Stimulated activated naive CD8-positive, alpha-beta T cell treated with anti-CD3 and anti-CD28 coated beads, Interleukin-15, amount 100 ng/mL, for 72 hours (primary cell): ENCODE data around the gene DYSF.
A peak's percentile ranks its signal among the peaks of the same experiment; 100 is the strongest.

Experiments used
- ATAC-seq: fragments of 150-1000 bp; cut with Tn5 transposase; 2 replicates; pipeline ENCODE4 v1.10.0; 2021; ENCODE audit warnings: mild to moderate bottlenecking, moderate library complexity
- DNase-seq, 2 donors: peaks; one replicate each; pipeline ENCODE4 v3.0.0; 2021 to 2022
- H3K27ac Mint-ChIP-seq, 2 donors: one replicate each; pipeline ENCODE4 v1.8.0; 2022; ENCODE audit warnings: mild to moderate bottlenecking in 2 of 2, mixed read lengths in 2 of 2, moderate library complexity in 2 of 2
- H3K27me3 Mint-ChIP-seq: one replicate; pipeline ENCODE4 v1.8.0; 2022; ENCODE audit warnings: mixed read lengths
- H3K4me1 Mint-ChIP-seq: one replicate; pipeline ENCODE4 v1.8.0; 2022; ENCODE audit warnings: mild to moderate bottlenecking, mixed read lengths
- H3K4me3 Mint-ChIP-seq, 2 donors: one replicate each; pipeline ENCODE4 v1.8.0; 2022; ENCODE audit warnings: mild to moderate bottlenecking in 2 of 2, mixed read lengths in 2 of 2, moderate library complexity in 1 of 2
- H3K9me3 Mint-ChIP-seq, 2 donors: one replicate each; pipeline ENCODE4 v1.8.0; 2022; ENCODE audit warnings: mixed read lengths in 2 of 2

DYSF gene

DNA sequence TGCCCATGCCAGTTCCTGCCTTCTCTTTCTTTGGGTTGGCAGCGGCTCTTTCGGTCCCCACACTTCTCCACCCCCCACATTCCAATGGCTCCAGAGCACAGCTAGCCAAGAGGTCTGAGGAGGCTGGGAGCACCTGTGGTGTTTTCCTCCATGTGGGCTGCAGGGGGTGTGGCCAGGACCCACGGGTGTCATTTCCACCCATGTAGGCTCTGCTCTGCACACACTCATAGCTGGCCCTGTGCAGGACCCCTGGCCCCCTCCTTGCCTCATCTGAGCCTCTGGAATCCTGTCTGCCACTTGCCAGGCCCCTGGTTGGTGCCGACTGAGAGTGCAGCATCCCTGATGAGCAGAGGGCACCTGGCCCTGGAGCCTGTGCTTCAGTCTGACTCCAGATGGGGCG lies 46.3 kb downstream of the DYSF start:
- Mint-ChIP-seq H3K4me1 (no peaks in the 10 kb centered on the region), H3K27ac (no peak overlapping the region), H3K4me3 (no peak overlapping the region), H3K9me3 (no peaks in the 10 kb centered on the region), H3K27me3 (no peaks in the 10 kb centered on the region)
- ATAC-seq (peak; percentile 14), DNase-seq (no peak)

DNA sequence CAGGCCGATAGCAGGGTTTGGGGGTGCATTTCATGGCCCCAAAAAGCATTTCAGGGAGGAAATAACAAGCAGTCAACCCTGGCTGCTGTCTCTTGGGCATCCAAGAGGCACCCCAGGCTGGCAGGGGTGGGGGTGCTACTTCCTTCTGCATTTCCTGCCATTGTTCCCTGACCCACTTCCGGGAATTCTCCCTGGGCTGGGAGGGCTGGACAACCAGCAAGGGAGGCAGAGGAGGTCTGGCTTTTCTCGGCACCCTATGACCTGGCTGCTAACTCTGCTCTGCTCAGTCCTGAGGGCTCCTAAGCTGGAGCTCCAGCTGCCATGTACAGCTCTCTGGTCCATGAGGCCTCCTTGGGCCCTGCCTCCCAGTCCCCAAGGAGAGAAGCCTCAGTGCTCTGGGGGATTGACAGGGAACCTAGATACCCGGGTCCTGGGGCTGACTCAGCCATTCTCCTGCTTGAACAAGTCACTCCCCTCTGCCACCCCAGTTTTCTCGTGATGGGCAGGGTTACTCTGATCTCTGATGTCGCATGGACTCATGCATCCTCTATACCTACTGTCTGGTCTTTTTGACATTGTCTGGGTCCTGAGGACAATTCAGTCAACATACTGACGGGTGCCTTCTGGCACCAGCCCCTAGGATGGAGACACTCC lies 47.2 kb downstream of the DYSF start:
- no peaks in the 10 kb centered on the region for H3K27me3 Mint-ChIP-seq
- no peak overlapping the region for H3K4me3 Mint-ChIP-seq
- H3K9me3 Mint-ChIP-seq, result no peaks in the 10 kb centered on the region
- no peak for ATAC-seq
- DNase-seq, result no peak
- H3K27ac Mint-ChIP-seq, result peak overlapping the region in 1 of 2 donors; percentile 78
- no peaks in the 10 kb centered on the region for H3K4me1 Mint-ChIP-seq

DNA sequence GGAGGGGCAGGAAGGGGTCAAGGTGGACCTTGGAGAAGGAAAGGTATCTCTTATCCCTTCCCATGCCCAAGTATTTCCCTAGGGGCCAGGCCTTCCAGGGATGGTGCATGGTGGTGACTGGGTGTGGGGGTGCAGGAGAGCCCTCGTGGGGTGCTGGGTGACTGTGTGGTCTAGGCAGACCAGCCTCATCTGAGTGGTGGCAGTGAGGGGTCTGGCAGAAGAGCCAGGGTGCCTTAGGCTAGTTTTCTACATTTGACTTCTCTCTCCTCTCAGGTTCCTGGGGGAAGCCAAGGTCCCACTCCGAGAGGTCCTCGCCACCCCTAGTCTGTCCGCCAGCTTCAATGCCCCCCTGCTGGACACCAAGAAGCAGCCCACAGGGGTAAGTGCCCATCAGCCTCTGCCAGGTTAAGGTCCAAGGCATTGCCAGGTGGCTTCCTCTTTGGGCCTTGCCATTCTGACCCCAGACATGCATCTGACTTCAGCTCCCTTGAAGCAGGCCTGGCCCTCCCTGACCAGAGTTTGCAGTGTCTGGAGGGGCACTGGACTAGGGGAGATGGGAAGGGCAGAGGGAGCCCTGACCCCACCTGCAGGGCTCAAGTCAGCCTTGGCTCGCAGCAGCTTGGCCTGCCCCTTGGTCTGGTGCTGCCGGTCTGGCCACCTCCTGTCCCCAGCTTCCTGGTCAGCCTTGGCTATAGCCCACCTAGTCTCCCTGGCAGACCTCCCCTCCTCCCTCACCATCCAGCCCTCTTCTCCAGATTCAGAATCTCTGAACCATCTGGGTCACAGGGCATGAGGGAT lies 49.8 kb downstream of the DYSF start:
- no peaks in the 10 kb centered on the region for H3K27me3 Mint-ChIP-seq
- H3K4me3 Mint-ChIP-seq, result no peak overlapping the region
- no peak overlapping the region for H3K27ac Mint-ChIP-seq
- no peaks in the 10 kb centered on the region for H3K9me3 Mint-ChIP-seq
- no peaks in the 10 kb centered on the region for H3K4me1 Mint-ChIP-seq
- DNase-seq, result no peak
- no peak for ATAC-seq

DNA sequence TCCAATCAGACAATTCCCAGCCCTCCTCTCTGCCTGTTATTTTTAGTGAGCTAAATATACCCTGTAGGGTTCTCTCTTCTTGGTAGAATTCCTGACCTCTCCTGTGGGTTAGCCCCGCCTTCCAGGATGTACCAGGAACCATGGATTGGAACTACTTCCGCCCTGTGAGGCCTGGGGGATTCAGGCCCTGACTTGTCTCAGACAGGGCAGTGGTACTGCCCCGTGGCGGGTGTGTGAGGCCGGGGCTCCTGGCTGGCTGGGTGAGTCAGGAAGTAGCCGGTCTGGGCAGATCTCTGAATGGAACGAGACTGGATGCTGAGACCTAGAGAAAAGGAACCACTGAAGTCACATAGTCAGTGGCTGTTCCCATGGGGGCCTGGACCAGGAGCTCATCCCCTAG lies 50.5 kb downstream of the DYSF start:
- Mint-ChIP-seq H3K27ac (peak overlapping the region in 1 of 2 donors; percentile 34), H3K9me3 (no peaks in the 10 kb centered on the region), H3K4me3 (no peak overlapping the region), H3K27me3 (no peaks in the 10 kb centered on the region), H3K4me1 (no peaks in the 10 kb centered on the region)
- no peak for DNase-seq
- ATAC-seq, result no peak

DNA sequence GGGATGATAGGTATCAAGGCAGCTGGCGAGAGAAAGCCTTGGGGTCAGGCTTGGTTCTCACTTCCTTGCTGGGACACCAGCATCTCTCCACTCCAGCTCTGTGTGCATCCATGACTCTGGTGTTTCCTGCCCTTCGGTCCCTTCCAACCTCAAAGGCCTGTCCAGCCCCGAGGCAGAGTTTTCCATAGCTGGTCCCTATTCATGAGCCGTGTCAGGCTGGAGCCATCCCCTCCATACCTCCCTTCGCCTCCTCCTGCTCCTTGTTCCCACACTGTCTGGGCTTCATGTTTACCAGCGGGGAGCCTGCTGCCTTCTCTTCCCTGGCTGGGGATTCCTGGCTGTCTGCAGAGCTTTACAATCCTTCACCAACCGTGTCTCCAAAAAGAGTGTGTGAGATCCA lies 51.2 kb downstream of the DYSF start:
- ATAC-seq (no peak), DNase-seq (no peak)
- H3K27ac Mint-ChIP-seq, result no peak overlapping the region
- no peaks in the 10 kb centered on the region for H3K9me3 Mint-ChIP-seq
- H3K4me1 Mint-ChIP-seq, result no peaks in the 10 kb centered on the region
- H3K4me3 Mint-ChIP-seq, result no peak overlapping the region
- no peaks in the 10 kb centered on the region for H3K27me3 Mint-ChIP-seq

DNA sequence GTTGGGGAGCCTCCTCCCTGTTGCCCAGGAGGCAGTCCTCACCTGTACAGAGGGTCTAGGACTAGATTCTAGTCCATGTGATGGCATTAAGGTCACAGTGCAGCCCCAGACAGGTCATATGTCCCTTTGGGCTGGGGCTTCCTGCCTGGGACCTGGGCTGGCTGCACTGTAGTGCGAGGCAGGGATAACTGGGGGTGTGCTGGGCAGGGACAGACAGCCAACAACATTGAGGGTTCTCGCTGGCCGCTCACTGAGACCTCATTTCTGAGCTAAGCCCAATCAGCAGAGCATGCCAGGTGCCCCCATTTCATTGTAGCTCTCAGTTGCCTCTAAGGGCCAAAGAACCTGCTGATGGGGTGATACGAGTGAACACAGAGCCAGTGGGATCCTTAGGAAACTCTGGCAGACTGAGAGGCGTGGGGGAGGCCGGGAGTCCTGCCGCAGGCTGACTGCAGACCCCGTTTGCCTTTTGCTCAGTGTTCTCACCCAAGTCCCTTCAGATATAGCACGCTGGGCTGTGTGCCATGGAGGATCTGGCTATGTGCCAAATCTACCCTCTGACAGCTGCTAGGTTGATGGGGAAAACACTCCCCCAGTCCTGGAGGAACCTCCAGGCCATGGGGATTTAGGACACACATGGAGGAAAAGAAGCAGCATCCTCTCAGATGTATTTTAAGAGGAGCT lies 51.9 kb downstream of the DYSF start:
- DNase-seq (no peak), ATAC-seq (no peak)
- peaks cover 5% of the 10 kb centered on the region for H3K27me3 Mint-ChIP-seq
- peak overlapping the region in 1 of 2 donors; percentile 71 for H3K27ac Mint-ChIP-seq
- no peak overlapping the region for H3K4me3 Mint-ChIP-seq
- no peaks in the 10 kb centered on the region for H3K9me3 Mint-ChIP-seq
- H3K4me1 Mint-ChIP-seq, result no peaks in the 10 kb centered on the region

DNA sequence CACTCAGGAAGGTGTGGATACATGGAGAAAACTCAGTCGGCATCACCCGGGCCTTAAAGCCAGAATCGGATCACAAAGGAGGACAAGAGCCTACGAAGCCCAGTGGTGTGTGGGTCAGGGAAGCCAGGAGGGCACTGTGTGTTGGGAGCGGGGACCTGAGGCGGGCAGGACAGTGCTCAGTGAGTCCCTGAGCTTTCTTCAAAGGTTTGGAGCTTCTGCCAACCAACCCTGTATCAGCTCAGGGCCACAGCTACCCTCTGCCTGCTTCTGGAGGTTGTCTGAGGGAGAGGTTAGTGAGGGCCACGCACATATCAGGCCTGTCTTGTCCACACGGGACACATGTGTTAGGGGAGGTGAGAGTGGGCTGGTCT lies 52.4 kb downstream of the DYSF start:
- no peak for ATAC-seq
- H3K27me3 Mint-ChIP-seq, result peaks cover 9% of the 10 kb centered on the region
- H3K9me3 Mint-ChIP-seq, result no peaks in the 10 kb centered on the region
- H3K4me1 Mint-ChIP-seq, result no peaks in the 10 kb centered on the region
- no peak overlapping the region for H3K4me3 Mint-ChIP-seq
- DNase-seq, result no peak
- H3K27ac Mint-ChIP-seq, result peak overlapping the region; percentile 38 to 71

DNA sequence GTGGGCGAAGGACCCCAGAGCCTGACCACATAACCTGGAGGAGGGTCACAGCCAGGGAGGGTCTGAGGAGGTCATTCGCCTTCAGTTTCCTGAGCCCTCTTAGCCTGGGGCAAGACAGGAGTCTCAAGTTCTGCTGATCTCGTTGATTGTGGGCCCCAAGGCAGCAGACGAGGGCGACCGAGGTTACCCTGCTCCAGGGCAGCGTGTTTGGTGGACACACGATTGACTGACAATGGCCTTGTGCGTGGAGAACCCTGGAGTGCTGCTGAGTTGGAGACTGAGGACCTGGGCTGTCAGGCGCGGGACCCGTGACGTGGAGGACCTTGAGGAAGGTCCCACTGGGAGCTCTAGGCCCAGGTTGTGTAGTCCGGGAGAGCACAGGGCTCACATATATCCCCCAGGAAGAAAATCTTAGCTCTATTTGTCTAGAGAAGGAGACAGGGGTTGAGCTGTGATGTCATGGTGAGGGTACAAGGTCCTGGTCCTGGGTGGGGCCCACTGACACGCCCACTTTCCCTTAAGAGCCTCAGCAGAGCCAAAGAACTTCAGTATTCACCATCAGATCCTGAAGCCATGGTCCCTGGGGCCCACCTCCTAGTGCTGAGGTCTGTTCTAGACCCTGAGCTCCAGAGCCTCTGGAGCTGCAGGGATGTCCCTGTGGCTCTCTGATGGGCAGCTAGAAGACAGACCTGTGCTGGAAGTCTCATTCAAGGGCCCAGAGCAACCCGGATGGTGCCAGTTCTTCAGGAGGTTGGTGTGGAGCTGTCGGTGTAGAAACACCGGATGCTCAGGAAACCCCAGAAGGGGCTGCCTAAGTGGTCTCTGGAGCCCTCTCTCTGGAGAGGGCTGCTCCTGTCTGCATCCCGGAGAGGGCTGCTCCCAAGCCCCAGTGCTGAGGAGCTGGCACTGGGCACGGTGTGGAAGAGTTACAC lies 53.1 kb downstream of the DYSF start:
- ATAC-seq (no peak), DNase-seq (no peak)
- H3K9me3 Mint-ChIP-seq, result no peaks in the 10 kb centered on the region
- no peak overlapping the region for H3K27ac Mint-ChIP-seq
- H3K4me3 Mint-ChIP-seq, result no peak overlapping the region
- no peaks in the 10 kb centered on the region for H3K4me1 Mint-ChIP-seq
- peaks cover 9% of the 10 kb centered on the region for H3K27me3 Mint-ChIP-seq

DNA sequence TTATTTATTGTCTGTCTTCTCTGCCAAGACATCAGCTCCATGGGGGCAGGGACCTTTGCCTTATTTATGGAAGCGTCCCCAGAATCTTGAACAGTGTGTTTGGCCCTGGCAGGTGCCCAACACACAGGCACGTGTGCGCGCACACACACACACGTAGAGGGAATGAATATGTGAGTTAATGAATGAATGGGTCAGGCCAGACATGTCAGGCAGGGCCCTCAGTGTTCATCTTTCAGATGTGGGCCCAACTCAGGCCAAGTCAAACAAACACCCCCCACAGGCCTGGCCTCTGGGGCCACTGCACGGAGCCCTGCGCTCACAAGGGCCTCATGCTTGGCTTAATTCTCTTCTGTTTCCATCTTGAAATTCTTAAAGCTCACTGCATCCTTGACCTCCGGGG lies 54.1 kb downstream of the DYSF start:
- no peak for DNase-seq
- Mint-ChIP-seq H3K4me3 (no peak overlapping the region), H3K27ac (no peak overlapping the region)

DNA sequence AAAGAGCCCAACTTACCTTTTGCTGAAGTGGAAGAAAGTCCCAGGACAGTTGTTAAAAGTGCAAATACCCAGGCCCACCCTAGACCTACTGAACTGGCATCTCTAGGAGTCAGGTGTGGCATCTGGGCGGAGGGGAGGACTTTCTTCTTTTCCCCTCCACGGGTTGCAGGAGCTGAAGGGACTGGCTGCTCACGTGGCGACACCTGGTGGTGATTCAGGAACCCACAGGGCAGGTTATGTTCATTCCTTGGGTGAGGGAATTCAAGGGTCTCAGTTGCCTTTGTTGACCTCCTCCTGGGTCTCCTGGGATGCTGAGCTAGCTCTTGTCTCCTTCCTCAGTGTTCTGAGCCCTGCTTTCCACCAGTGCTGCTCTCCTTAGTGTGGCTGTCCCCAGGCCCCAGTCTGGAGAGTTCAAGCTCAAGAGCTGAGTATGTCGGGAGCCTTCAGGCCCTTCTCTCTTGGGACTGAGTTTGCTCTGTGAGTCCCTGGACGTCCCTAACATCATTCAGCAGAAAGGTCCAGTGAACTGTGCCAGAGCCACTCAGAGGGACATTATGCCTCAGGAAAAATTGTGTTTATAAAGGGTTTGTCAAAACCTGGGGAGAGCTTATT lies 56.9 kb downstream of the DYSF start:
- DNase-seq, result peak; percentile 61 to 62
- Mint-ChIP-seq H3K4me1 (no peaks in the 10 kb centered on the region), H3K27me3 (peaks cover 9% of the 10 kb centered on the region), H3K4me3 (no peak overlapping the region), H3K9me3 (no peaks in the 10 kb centered on the region), H3K27ac (no peak overlapping the region)
- peak; percentile 61 for ATAC-seq

More for the DNA sequence above, 54.1 kb downstream of the DYSF start:
- Mint-ChIP-seq H3K4me1 (no peaks in the 10 kb centered on the region), H3K27me3 (peaks cover 9% of the 10 kb centered on the region), H3K9me3 (no peaks in the 10 kb centered on the region)
- no peak for ATAC-seq

DNA sequence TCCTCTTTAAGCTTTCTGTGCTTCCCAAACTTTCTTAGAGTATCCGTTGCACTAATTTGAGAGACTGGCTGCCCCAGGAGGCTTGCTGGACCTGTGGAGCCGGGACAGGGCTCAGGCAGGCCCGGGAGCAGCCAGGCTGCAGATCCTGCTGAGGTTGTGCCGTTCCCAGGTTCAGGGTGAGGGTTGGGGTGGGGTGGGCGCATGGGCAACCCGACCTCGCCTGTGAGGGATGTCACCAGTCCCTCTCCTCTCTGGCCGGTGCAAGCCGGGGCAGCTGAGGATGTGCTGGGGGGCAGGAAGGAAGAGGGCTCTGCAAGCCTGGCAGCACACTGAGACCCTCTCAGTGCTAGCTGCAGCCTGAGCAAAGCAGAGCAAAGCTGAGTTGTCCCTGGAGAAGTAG lies 57.6 kb downstream of the DYSF start:
- Mint-ChIP-seq H3K4me3 (no peak overlapping the region), H3K9me3 (no peaks in the 10 kb centered on the region), H3K4me1 (no peaks in the 10 kb centered on the region), H3K27ac (no peak overlapping the region), H3K27me3 (peaks cover 9% of the 10 kb centered on the region)
- no peak for DNase-seq
- no peak for ATAC-seq

DNA sequence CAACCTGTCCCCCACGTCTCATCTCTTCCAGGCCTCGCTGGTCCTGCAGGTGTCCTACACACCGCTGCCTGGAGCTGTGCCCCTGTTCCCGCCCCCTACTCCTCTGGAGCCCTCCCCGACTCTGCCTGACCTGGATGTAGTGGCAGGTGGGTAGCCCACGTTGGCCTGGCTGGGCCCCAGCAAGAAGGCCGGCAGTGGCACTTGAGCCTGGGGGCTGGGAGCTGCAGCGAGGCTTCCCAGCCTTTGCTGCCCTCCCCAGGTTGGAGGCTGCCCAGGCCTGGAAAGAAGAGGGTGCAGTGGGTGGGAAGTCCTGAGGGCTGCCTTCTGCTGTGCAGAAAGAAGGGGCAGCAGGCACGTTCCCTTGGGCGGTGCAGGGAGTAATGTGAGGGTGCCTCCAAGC lies 58.4 kb downstream of the DYSF start:
- Mint-ChIP-seq H3K27ac (no peak overlapping the region), H3K4me3 (no peak overlapping the region), H3K27me3 (peaks cover 13% of the 10 kb centered on the region), H3K4me1 (no peaks in the 10 kb centered on the region), H3K9me3 (no peaks in the 10 kb centered on the region)
- DNase-seq (no peak), ATAC-seq (no peak)

DNA sequence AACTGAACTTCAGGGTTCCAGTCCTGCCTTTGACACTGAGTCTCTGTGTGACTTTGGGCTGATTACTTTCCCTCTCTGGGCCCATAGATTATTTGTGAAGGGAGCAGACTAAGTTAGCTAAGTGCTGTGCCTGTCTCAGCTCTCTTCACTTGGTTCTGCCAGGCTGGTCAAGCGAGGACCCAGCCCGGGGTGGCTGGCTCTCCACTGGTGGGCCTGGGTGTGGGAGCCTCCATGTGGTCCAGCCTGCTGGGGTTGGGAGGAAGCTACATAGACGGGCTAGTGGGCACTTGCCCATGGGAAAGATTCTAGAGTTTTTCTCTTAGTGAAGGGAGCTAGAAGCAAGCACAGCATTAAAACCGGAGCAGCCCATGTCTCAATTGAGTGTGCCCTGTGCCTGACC lies 59.0 kb downstream of the DYSF start:
- H3K27ac Mint-ChIP-seq, result peak overlapping the region in 1 of 2 donors; percentile 55
- H3K27me3 Mint-ChIP-seq, result peaks cover 17% of the 10 kb centered on the region
- no peak overlapping the region for H3K4me3 Mint-ChIP-seq
- DNase-seq (no peak), ATAC-seq (peak; percentile 19)
- H3K9me3 Mint-ChIP-seq, result no peaks in the 10 kb centered on the region
- no peaks in the 10 kb centered on the region for H3K4me1 Mint-ChIP-seq

DNA sequence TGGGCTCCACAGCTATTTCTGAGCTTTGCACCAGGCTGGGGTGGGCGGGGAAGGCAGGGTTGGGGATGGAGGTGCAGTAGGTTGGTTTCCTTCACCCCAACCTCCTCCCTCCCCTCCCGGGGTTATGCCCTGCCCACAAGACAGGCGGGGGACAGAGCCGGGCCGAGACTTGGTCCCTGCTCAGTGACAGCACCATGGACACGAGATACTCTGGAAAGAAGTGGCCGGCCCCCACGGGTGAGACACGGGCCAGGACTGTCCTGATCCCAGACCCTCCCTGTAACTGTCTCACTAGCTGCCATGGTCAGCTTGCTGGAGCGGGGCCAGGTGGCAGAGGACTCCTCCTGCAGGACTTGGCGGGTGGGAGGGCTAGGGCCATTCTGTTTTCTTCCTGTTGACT lies 59.7 kb downstream of the DYSF start:
- peaks cover 17% of the 10 kb centered on the region for H3K27me3 Mint-ChIP-seq
- peak; percentile 32 for ATAC-seq
- H3K9me3 Mint-ChIP-seq, result no peaks in the 10 kb centered on the region
- no peak overlapping the region for H3K27ac Mint-ChIP-seq
- DNase-seq, result no peak
- no peaks in the 10 kb centered on the region for H3K4me1 Mint-ChIP-seq
- H3K4me3 Mint-ChIP-seq, result no peak overlapping the region

DNA sequence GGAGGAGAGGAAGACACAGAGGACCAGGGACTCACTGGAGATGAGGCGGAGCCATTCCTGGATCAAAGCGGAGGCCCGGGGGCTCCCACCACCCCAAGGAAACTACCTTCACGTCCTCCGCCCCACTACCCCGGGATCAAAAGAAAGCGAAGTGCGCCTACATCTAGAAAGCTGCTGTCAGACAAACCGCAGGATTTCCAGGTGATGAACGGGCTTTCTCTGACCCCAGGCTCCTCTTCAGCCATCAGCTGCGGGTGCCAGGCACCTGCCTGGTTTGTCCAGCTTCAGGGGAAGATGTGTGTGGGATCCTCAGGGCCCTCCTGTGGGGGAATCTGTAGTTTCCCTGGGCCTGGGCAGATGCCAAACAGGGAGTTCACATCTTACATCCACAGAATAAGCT lies 60.4 kb downstream of the DYSF start:
- ATAC-seq, result no peak
- no peak overlapping the region for H3K4me3 Mint-ChIP-seq
- no peaks in the 10 kb centered on the region for H3K4me1 Mint-ChIP-seq
- H3K27me3 Mint-ChIP-seq, result peaks cover 17% of the 10 kb centered on the region
- DNase-seq, result no peak
- no peak overlapping the region for H3K27ac Mint-ChIP-seq
- H3K9me3 Mint-ChIP-seq, result no peaks in the 10 kb centered on the region
